ENCODE measurements around the gene DSTN.

DSTN gene

DNA sequence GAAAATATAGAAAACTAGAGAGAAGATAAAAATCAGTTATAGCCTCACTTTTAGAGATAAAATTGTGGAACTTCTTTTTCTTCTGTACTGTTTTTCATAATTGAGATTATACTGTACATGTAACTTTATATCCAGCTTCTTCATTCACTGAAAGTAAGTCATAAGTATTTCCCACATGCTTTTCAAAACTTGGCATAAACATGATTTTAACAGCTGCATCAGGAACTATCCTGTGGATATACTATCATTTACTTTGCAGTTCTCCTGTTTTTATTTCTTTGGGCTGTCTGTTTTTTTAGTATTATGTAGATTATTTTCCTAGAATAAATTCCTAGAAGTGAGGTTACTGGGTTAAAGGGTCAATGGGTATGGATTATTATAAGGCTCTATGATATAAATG lies 14.8 kb downstream of the DSTN start:
- DNase-seq (ENCODE audit: low read depth): no peak
- no peaks in the 10 kb centered on the region for H3K27me3 ChIP-seq (replicated peaks; ENCODE audit: control insufficient read depth, insufficient read depth, low read length)
- no peaks in the 10 kb centered on the region for H3K9me3 ChIP-seq (ENCODE audit: control insufficient read depth, low read length)
- H3K36me3 ChIP-seq (ENCODE audit: control insufficient read depth, insufficient read depth, low read length, severe bottlenecking): peaks cover 6% of the 10 kb centered on the region
- no peak overlapping the region for H3K9ac ChIP-seq (ENCODE audit: low read length)
- peaks cover 6% of the 10 kb centered on the region for H3K4me1 ChIP-seq (ENCODE audit: control insufficient read depth, insufficient read depth, low read length)
- H3K4me3 ChIP-seq (ENCODE audit: low read length): no peak overlapping the region

DNA sequence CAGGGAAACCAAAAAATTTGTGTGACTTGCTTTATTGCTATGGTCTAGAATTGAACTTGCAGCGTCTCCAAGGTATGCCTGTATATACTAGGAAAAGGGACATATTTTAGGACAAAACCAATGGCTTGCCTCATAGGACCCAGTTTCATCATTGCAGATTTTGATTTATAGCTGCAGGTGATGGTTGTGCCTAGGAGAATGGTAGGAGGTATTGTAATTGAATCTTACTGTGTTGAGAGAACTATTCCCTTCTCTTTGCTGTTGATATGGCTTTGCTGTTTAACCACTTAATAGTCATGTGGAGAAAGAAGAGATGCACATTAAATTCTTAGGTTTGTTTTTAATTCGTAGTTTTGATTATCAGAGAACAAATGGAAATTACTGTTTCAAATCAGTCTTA lies 16.4 kb downstream of the DSTN start:
- no peak overlapping the region for H3K9ac ChIP-seq (ENCODE audit: low read length)
- no peak overlapping the region for H3K4me3 ChIP-seq (ENCODE audit: low read length)
- H3K9me3 ChIP-seq (ENCODE audit: control insufficient read depth, low read length): no peaks in the 10 kb centered on the region
- no peaks in the 10 kb centered on the region for H3K27me3 ChIP-seq (replicated peaks; ENCODE audit: control insufficient read depth, insufficient read depth, low read length)
- peaks cover 18% of the 10 kb centered on the region for H3K4me1 ChIP-seq (ENCODE audit: control insufficient read depth, insufficient read depth, low read length)
- peaks cover 6% of the 10 kb centered on the region for H3K36me3 ChIP-seq (ENCODE audit: control insufficient read depth, insufficient read depth, low read length, severe bottlenecking)
- no peak for DNase-seq (ENCODE audit: low read depth)

DNA sequence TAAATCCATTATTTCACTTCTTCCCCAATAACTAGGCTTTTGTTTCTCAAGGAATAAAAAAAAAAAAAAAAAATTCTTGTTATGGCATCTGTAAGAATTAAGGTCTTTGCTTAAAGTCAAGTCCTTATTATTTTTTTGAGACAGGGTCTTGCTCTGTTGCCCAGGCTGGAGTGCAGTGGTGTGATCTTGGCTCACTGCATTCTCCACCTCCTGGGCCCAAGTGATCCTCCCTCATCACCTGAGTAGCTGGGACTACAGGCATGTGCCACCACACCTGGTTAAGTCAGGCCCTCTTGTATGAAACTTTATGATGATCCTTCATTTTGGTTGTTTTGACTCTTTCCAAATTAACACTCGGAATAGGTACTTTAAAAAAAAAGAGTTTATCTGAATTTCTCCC lies 17.3 kb downstream of the DSTN start:
- Histone ChIP-seq H3K4me3 (ENCODE audit: low read length) (no peak overlapping the region), H3K27me3 (replicated peaks; ENCODE audit: control insufficient read depth, insufficient read depth, low read length) (no peaks in the 10 kb centered on the region), H3K36me3 (ENCODE audit: control insufficient read depth, insufficient read depth, low read length, severe bottlenecking) (peaks cover 6% of the 10 kb centered on the region), H3K4me1 (ENCODE audit: control insufficient read depth, insufficient read depth, low read length) (peaks cover 18% of the 10 kb centered on the region), H3K9ac (ENCODE audit: low read length) (no peak overlapping the region), H3K9me3 (ENCODE audit: control insufficient read depth, low read length) (no peaks in the 10 kb centered on the region)
- no peak for DNase-seq (ENCODE audit: low read depth)

GRCh38 chr20:17587824-17588223 lies 17.9 kb downstream of the DSTN start:
- no peak overlapping the region for H3K9ac ChIP-seq (ENCODE audit: low read length)
- no peaks in the 10 kb centered on the region for H3K9me3 ChIP-seq (ENCODE audit: control insufficient read depth, low read length)
- H3K27me3 ChIP-seq (replicated peaks; ENCODE audit: control insufficient read depth, insufficient read depth, low read length): no peaks in the 10 kb centered on the region
- H3K36me3 ChIP-seq (ENCODE audit: control insufficient read depth, insufficient read depth, low read length, severe bottlenecking): peaks cover 10% of the 10 kb centered on the region
- DNase-seq (ENCODE audit: low read depth): no peak
- H3K4me1 ChIP-seq (ENCODE audit: control insufficient read depth, insufficient read depth, low read length): peaks cover 18% of the 10 kb centered on the region
- no peak overlapping the region for H3K4me3 ChIP-seq (ENCODE audit: low read length)

GRCh38 chr20:17589161-17589834 lies 19.4 kb downstream of the DSTN start:
- Histone ChIP-seq H3K4me1 (ENCODE audit: control insufficient read depth, insufficient read depth, low read length) (peaks cover 21% of the 10 kb centered on the region), H3K4me3 (ENCODE audit: low read length) (no peak overlapping the region), H3K36me3 (ENCODE audit: control insufficient read depth, insufficient read depth, low read length, severe bottlenecking) (peaks cover 12% of the 10 kb centered on the region), H3K9ac (ENCODE audit: low read length) (no peak overlapping the region), H3K27me3 (replicated peaks; ENCODE audit: control insufficient read depth, insufficient read depth, low read length) (no peaks in the 10 kb centered on the region), H3K9me3 (ENCODE audit: control insufficient read depth, low read length) (no peaks in the 10 kb centered on the region)
- DNase-seq (ENCODE audit: low read depth): peak; percentile 36

DNA sequence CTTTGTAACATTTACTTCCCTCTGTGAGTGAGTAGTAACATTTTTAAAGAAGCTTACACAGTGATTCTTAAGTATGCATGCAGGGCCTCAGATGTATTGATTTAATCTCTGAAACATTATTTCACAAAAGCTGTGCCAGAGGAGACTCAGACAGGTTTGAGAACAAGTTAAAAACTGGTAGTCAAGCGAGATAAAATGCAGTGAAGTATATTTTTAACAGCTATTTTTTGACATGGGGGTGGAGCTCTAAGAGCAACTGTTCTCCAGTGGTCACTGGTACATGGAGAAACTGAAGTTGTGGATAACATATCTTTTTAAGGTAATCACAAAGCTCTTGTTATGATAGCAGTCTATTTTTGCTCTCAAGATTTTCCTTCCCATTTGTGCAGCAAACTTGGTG lies 20.4 kb downstream of the DSTN start:
- Histone ChIP-seq H3K4me1 (ENCODE audit: control insufficient read depth, insufficient read depth, low read length) (peaks cover 31% of the 10 kb centered on the region), H3K9me3 (ENCODE audit: control insufficient read depth, low read length) (no peaks in the 10 kb centered on the region), H3K9ac (ENCODE audit: low read length) (no peak overlapping the region), H3K27me3 (replicated peaks; ENCODE audit: control insufficient read depth, insufficient read depth, low read length) (no peaks in the 10 kb centered on the region), H3K4me3 (ENCODE audit: low read length) (no peak overlapping the region), H3K36me3 (ENCODE audit: control insufficient read depth, insufficient read depth, low read length, severe bottlenecking) (peaks cover 12% of the 10 kb centered on the region)
- peak; percentile 32 for DNase-seq (ENCODE audit: low read depth)

GRCh38 chr20:17593902-17594301 lies 24.0 kb downstream of the DSTN start:
- H3K27me3 ChIP-seq (replicated peaks; ENCODE audit: control insufficient read depth, insufficient read depth, low read length): no peaks in the 10 kb centered on the region
- no peak overlapping the region for H3K9ac ChIP-seq (ENCODE audit: low read length)
- H3K9me3 ChIP-seq (ENCODE audit: control insufficient read depth, low read length): no peaks in the 10 kb centered on the region
- H3K4me3 ChIP-seq (ENCODE audit: low read length): no peak overlapping the region
- DNase-seq (ENCODE audit: low read depth): no peak
- peaks cover 13% of the 10 kb centered on the region for H3K36me3 ChIP-seq (ENCODE audit: control insufficient read depth, insufficient read depth, low read length, severe bottlenecking)
- H3K4me1 ChIP-seq (ENCODE audit: control insufficient read depth, insufficient read depth, low read length): peaks cover 58% of the 10 kb centered on the region

DNA sequence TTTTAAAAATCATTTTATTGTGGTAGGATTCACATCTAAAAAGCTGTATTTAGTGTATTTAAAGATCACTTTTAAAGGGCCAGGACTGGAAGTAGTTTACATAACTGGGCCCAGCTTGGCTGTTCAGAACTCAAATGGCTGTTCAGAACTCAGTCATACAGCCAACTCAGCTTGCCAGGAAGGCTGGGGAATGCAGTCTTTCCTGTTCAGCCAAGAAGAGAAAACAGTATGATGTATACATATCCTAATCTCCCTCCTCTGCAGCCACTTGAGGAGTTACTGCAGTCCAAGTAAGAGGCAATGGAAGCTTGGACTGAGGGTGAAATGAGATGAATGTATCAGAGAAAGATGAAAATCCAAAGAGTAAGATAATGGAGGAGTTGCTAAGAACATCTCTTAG lies 24.6 kb downstream of the DSTN start:
- DNase-seq (ENCODE audit: low read depth): peak; percentile 53
- H3K9me3 ChIP-seq (ENCODE audit: control insufficient read depth, low read length): no peaks in the 10 kb centered on the region
- no peaks in the 10 kb centered on the region for H3K27me3 ChIP-seq (replicated peaks; ENCODE audit: control insufficient read depth, insufficient read depth, low read length)
- H3K9ac ChIP-seq (ENCODE audit: low read length): no peak overlapping the region
- peaks cover 18% of the 10 kb centered on the region for H3K36me3 ChIP-seq (ENCODE audit: control insufficient read depth, insufficient read depth, low read length, severe bottlenecking)
- peaks cover 55% of the 10 kb centered on the region for H3K4me1 ChIP-seq (ENCODE audit: control insufficient read depth, insufficient read depth, low read length)
- peak overlapping the region; percentile 14 for H3K4me3 ChIP-seq (ENCODE audit: low read length)

- peaks cover 20% of the 10 kb centered on the region for H3K36me3 ChIP-seq (ENCODE audit: control insufficient read depth, insufficient read depth, low read length, severe bottlenecking)
- no peaks in the 10 kb centered on the region for H3K9me3 ChIP-seq (ENCODE audit: control insufficient read depth, low read length)
- no peaks in the 10 kb centered on the region for H3K27me3 ChIP-seq (replicated peaks; ENCODE audit: control insufficient read depth, insufficient read depth, low read length)
- peaks cover 40% of the 10 kb centered on the region for H3K4me1 ChIP-seq (ENCODE audit: control insufficient read depth, insufficient read depth, low read length)
- peak overlapping the region; percentile 42 for H3K4me3 ChIP-seq (ENCODE audit: low read length)
- no peak for DNase-seq (ENCODE audit: low read depth)
- no peak overlapping the region for H3K9ac ChIP-seq (ENCODE audit: low read length)
Observed at GRCh38 chr20:17595856-17596255, 26.0 kb downstream of the DSTN start.

DNA sequence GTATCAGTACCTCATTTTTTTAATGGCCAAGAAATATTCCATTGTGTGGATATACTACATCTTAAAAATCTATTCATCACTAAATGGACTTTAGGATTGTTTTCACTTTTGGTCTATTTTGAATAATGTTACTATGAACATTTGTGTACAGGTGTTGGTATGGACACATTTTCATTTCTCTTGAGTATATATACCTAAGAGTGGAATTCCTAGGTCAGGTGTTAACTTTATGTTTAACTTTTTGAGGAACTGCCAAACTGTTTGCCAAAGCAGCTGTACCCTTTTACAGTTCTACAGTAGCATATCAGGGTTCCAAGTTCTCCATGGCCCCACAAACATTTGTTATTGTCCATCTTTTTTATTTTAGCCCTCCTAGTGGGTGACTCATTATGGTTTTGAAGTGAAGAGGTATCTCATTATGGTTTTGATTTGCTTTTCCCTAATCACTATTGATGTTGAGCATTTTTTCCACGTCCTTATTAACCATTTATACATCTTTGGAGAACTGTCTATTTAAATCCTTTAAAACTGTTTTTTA lies 28.2 kb downstream of the DSTN start:
- no peaks in the 10 kb centered on the region for H3K27me3 ChIP-seq (replicated peaks; ENCODE audit: control insufficient read depth, insufficient read depth, low read length)
- no peak overlapping the region for H3K9ac ChIP-seq (ENCODE audit: low read length)
- DNase-seq (ENCODE audit: low read depth): no peak
- no peaks in the 10 kb centered on the region for H3K9me3 ChIP-seq (ENCODE audit: control insufficient read depth, low read length)
- H3K36me3 ChIP-seq (ENCODE audit: control insufficient read depth, insufficient read depth, low read length, severe bottlenecking): peaks cover 36% of the 10 kb centered on the region
- H3K4me3 ChIP-seq (ENCODE audit: low read length): no peak overlapping the region
- peaks cover 40% of the 10 kb centered on the region for H3K4me1 ChIP-seq (ENCODE audit: control insufficient read depth, insufficient read depth, low read length)

DNA sequence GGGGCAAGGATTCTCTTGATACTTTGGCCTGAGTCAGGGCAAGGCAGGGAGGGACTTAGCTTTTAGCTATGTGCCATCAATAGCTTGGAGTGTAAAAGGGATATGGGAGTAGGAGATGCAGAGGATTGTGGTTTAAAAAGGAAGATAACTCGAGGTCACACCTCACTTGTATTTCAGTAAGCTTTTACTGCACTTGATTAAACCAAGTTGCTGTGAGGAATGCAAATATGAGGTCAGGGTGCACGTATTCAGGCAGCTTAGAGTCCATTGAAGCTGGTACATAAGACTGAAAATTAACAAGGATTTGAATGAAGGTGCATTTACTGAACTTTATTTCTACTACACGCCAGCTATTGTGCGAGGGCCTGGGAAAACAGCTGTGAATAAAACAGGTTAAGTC lies 32.1 kb downstream of the DSTN start:
- Histone ChIP-seq H3K4me3 (ENCODE audit: low read length) (no peak overlapping the region), H3K4me1 (ENCODE audit: control insufficient read depth, insufficient read depth, low read length) (peaks cover 16% of the 10 kb centered on the region), H3K9me3 (ENCODE audit: control insufficient read depth, low read length) (no peaks in the 10 kb centered on the region), H3K36me3 (ENCODE audit: control insufficient read depth, insufficient read depth, low read length, severe bottlenecking) (peaks cover 72% of the 10 kb centered on the region), H3K27me3 (replicated peaks; ENCODE audit: control insufficient read depth, insufficient read depth, low read length) (no peaks in the 10 kb centered on the region), H3K9ac (ENCODE audit: low read length) (no peak overlapping the region)
- DNase-seq (ENCODE audit: low read depth): no peak

DNA sequence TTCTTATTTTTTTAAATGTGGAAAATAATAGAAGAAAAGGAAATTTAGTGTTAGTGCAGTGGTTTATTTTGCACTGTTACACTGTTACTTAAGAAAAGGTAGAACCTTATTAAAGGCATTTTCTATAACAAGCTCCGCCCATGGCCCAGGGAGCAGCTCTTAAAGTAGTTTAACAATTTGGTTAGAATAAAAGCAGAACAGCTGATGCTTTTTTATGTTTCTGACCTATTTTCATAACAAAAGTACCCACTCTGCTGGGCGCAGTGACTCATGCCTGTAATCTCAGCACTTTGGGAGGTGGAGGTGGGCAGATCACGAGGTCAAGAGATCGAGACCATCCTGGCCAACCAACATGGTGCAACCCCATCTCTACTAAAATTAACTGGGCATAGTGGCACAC lies 32.6 kb downstream of the DSTN start:
- Histone ChIP-seq H3K27me3 (replicated peaks; ENCODE audit: control insufficient read depth, insufficient read depth, low read length) (no peaks in the 10 kb centered on the region), H3K9me3 (ENCODE audit: control insufficient read depth, low read length) (no peaks in the 10 kb centered on the region), H3K4me3 (ENCODE audit: low read length) (no peak overlapping the region), H3K4me1 (ENCODE audit: control insufficient read depth, insufficient read depth, low read length) (peaks cover 10% of the 10 kb centered on the region), H3K36me3 (ENCODE audit: control insufficient read depth, insufficient read depth, low read length, severe bottlenecking) (peaks cover 77% of the 10 kb centered on the region), H3K9ac (ENCODE audit: low read length) (no peak overlapping the region)
- DNase-seq (ENCODE audit: low read depth): no peak
